Tibial nerve (tissue), 4 donors: Measurements from ENCODE around the gene NTRK3. TPM values are rescaled to one million over a fixed set of nuclear protein-coding genes. Genes with fewer than 3 reads are reported as not detected.

Experiments
- DNase-seq, 2 donors: peaks; one replicate each; pipeline ENCODE4 v3.0.0-alpha.2; 2019; ENCODE audit warnings: low spot score in 2 of 2
- H3K27ac ChIP-seq, 4 donors: fragments of 200-600 bp; sonication (generic) in 3 of 4; one replicate each; pipeline ENCODE4 v1.5.1; 2017 to 2019; ENCODE audit warnings: mild to moderate bottlenecking in 1 of 4
- H3K27me3 ChIP-seq, 2 donors: fragments of 200-600 bp; sonication (generic) in 1 of 2; one replicate each; pipeline versions ENCODE4 v1.5.1 to v1.6.0; 2017 to 2019
- H3K36me3 ChIP-seq, 3 donors: fragments of 200-600 bp; sonication (generic); one replicate each; pipeline ENCODE4 v1.5.1; 2018 to 2019
- H3K4me1 ChIP-seq, 4 donors: fragments of 200-600 bp; sonication (generic) in 3 of 4; one replicate each; pipeline ENCODE4 v1.5.1; 2017 to 2019
- H3K4me3 ChIP-seq, 4 donors: fragments of 200-600 bp; sonication (generic) in 3 of 4; one replicate each; pipeline ENCODE4 v1.5.1; 2017 to 2019; ENCODE audit warnings: mild to moderate bottlenecking in 1 of 4, moderate library complexity in 1 of 4
- H3K9me3 ChIP-seq, 4 donors: fragments of 200-600 bp; sonication (generic) in 3 of 4; one replicate each; pipeline ENCODE4 v1.5.1; 2017 to 2019
- EP300 ChIP-seq, 2 donors: sonication (generic); formaldehyde crosslinking; IDR thresholded peaks; one replicate each; pipeline ENCODE4 v1.6.1; 2017; ENCODE audit warnings: antibody characterized with exemption in 2 of 2, mild to moderate bottlenecking in 1 of 2
- POLR2A ChIP-seq, 2 donors: fragments of 450-650 bp; IDR thresholded peaks; one replicate each; pipeline ENCODE4 v1.6.1; 2017; ENCODE audit warnings: antibody characterized with exemption in 2 of 2, mild to moderate bottlenecking in 2 of 2, moderate library complexity in 2 of 2
- WGBS, 2 donors: methylation state at CpG; one replicate each; pipeline ENCODE4 v1.1.5; 2018; 5-methylcytosine and 5-hydroxymethylcytosine counted together
- total RNA-seq, 4 donors: library from RNA; depleted of rRNA; stranded (reverse); fragments of >200 nt; gene quantifications; one replicate each; pipeline ENCODE4 v1.1.0, GENCODE V29; 2016
- TF ChIP-seq, protein P1 (sequence below), 5 experiments: fragments of 200-600 bp in 3 of 5; fragments of 450-650 bp in 2 of 5; sonication (generic) in 3 of 5; IDR thresholded peaks; one replicate each; pipeline ENCODE4 v1.5.1; 2016 to 2019; ENCODE audit warnings: antibody characterized with exemption in 5 of 5, mild to moderate bottlenecking in 3 of 5, moderate library complexity in 2 of 5

The NTRK3 gene
- total RNA-seq, 4 donors from 2014 or later, result 53.4 to 85.9 (median 83.6) TPM

GRCh38 chr15:88067331-88067685 lies 189.2 kb downstream of the NTRK3 start:
- peaks cover 0 to 27% (median 0%) of the 10 kb centered on the region in 3 donors for H3K36me3 ChIP-seq
- TF ChIP-seq, protein P1, sequence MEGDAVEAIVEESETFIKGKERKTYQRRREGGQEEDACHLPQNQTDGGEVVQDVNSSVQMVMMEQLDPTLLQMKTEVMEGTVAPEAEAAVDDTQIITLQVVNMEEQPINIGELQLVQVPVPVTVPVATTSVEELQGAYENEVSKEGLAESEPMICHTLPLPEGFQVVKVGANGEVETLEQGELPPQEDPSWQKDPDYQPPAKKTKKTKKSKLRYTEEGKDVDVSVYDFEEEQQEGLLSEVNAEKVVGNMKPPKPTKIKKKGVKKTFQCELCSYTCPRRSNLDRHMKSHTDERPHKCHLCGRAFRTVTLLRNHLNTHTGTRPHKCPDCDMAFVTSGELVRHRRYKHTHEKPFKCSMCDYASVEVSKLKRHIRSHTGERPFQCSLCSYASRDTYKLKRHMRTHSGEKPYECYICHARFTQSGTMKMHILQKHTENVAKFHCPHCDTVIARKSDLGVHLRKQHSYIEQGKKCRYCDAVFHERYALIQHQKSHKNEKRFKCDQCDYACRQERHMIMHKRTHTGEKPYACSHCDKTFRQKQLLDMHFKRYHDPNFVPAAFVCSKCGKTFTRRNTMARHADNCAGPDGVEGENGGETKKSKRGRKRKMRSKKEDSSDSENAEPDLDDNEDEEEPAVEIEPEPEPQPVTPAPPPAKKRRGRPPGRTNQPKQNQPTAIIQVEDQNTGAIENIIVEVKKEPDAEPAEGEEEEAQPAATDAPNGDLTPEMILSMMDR (IDR thresholded peaks at IDR 0.05), result no peak
- TF ChIP-seq POLR2A (IDR thresholded peaks at IDR 0.05) (no peak), EP300 (IDR thresholded peaks at IDR 0.05) (no peak)
- no peaks in the 10 kb centered on the region for H3K4me1 ChIP-seq
- H3K27me3 ChIP-seq, result no peaks in the 10 kb centered on the region
- 39 to 53% methylated on average over 3 of the region's 3 CpGs for WGBS, 2 donors
- DNase-seq, result no peak
- no peaks in the 10 kb centered on the region for H3K9me3 ChIP-seq
- no peak overlapping the region for H3K4me3 ChIP-seq
- no peak overlapping the region for H3K27ac ChIP-seq

DNA sequence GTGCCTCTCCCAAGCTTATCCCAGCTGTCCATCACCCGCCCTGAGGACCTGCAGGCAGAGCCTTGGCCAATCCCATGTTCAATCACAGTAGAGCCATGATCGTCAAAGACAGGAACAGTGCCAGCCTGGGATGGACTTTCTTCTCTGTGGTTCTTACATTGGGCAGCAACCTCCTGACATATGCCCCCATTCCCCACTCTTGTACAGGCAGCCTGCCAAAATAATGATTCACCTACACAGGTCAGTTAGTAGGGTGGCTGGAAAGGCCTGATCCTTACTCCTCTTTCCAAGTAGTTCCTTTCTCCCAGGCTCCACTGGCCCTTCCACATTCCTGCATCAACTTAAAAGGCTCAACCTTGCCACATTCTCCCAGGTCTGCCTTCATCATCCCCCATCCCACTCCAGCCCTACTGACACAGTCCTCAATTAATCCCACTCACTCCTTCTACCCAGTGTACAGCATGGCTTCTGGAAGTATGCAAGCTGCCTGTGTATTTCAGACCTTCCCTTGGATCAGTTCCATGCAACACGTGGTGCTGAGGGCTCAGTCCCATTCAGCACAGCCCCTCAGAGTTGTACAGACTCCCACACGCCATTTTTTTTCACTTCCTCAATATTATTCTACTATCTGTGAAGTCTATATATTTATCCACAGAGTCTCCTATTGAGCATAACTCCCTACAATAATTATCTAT lies 189.8 kb downstream of the NTRK3 start:
- DNase-seq, result no peak
- Histone ChIP-seq H3K4me1 (no peaks in the 10 kb centered on the region), H3K27me3 (no peaks in the 10 kb centered on the region), H3K4me3 (no peak overlapping the region), H3K9me3 (no peaks in the 10 kb centered on the region), H3K36me3 (peaks cover 0 to 28% (median 0%) of the 10 kb centered on the region in 3 donors), H3K27ac (no peak overlapping the region)
- TF ChIP-seq, protein P1 (IDR thresholded peaks at IDR 0.05), result no peak
- TF ChIP-seq POLR2A (IDR thresholded peaks at IDR 0.05), result no peak
- no peak for TF ChIP-seq EP300 (IDR thresholded peaks at IDR 0.05)
- WGBS, 2 donors, result 59 to 61% methylated on average over 4 of the region's 4 CpGs

DNA sequence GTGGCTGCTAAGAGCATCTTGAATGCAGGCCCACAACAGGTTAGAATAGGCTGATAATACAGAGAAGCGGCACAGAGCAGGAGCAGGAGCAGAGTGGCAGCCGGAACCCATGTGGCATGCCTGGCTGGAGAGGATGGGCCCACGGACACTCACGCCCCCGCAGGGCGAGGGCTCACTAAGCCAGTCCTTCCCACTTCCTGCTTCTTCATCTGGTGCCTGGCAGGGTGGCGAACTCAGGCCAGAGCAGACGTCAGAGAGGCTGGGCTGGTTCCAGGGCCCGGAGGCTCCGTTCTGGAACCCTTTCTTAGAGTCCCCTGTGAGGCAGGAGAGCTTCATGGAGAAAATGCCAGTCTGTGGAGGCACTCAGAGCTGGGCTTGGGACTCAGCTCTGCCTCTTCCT lies 195.1 kb downstream of the NTRK3 start:
- Histone ChIP-seq H3K9me3 (no peaks in the 10 kb centered on the region), H3K27ac (no peak overlapping the region), H3K4me3 (no peak overlapping the region), H3K4me1 (no peaks in the 10 kb centered on the region), H3K36me3 (peaks cover 0 to 23% (median 0%) of the 10 kb centered on the region in 3 donors), H3K27me3 (no peaks in the 10 kb centered on the region)
- 76 to 88% methylated on average over 8 to 10 of the region's 10 CpGs for WGBS, 2 donors
- no peak for TF ChIP-seq EP300 (IDR thresholded peaks at IDR 0.05)
- DNase-seq, result no peak

GRCh38 chr15:88060383-88060782 lies 196.2 kb downstream of the NTRK3 start:
- Histone ChIP-seq H3K4me3 (no peak overlapping the region), H3K27ac (no peak overlapping the region), H3K27me3 (no peaks in the 10 kb centered on the region), H3K4me1 (no peaks in the 10 kb centered on the region), H3K36me3 (peaks cover 0 to 18% (median 0%) of the 10 kb centered on the region in 3 donors), H3K9me3 (no peaks in the 10 kb centered on the region)
- DNase-seq, result no peak
- WGBS, 2 donors, result 80 to 82% methylated on average over 4 of the region's 4 CpGs
- TF ChIP-seq, protein P1 (IDR thresholded peaks at IDR 0.05), result no peak

DNA sequence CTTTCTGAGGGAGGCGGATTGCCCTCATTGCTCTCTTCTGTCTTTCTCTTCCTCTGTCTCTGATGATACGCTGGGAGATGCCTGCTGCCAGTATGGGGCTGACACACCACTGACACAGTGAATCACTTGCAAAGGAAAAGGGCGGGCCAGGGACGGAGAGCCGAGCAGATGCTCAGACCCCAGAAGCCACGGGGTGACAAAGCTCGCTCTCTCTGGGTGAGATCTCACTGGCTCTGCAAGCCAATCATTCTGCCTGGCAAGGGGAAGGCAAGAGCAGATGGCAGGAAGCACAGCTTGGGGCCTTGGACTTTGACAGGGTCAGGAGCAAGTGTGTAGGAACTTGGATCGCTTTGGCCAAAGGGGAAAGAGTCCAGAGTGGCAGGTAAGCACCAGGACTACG lies 198.7 kb downstream of the NTRK3 start:
- no peak for TF ChIP-seq EP300 (IDR thresholded peaks at IDR 0.05)
- TF ChIP-seq POLR2A (IDR thresholded peaks at IDR 0.05), result no peak
- TF ChIP-seq, protein P1 (IDR thresholded peaks at IDR 0.05), result no peak
- WGBS, 2 donors, result 82 to 86% methylated on average over 9 of the region's 9 CpGs
- Histone ChIP-seq H3K27me3 (no peaks in the 10 kb centered on the region), H3K4me3 (no peak overlapping the region), H3K4me1 (no peaks in the 10 kb centered on the region), H3K27ac (no peak overlapping the region), H3K36me3 (peaks cover 0 to 10% (median 0%) of the 10 kb centered on the region in 3 donors), H3K9me3 (no peaks in the 10 kb centered on the region)
- DNase-seq, result no peak
